Spleen (tissue), 11 donors: ENCODE measurements around the gene CHRNA4. TPM values are rescaled to one million over a fixed set of nuclear protein-coding genes. Genes with fewer than 3 reads are reported as not detected.
A peak's percentile ranks its signal among the peaks of the same experiment; 100 is the strongest.

ENCODE experiments used
- DNase-seq: peaks from one replicate; pipeline ENCODE4 v3.0.0-alpha.2; 2020
- H3K27ac ChIP-seq, 8 donors: fragments of 200-600 bp; sonication (generic) in 7 of 8; 1 replicate in 4 of 8; 2 replicates in 4 of 8; pipeline versions ENCODE4 v1.5.0 to v1.8.0; 2016 to 2021; ENCODE audit warnings: inconsistent platforms in 4 of 8, mild to moderate bottlenecking in 4 of 8, moderate library complexity in 1 of 8
- H3K27me3 ChIP-seq, 7 donors: fragments of 200-600 bp; sonication (generic) in 6 of 7; replicated peaks in 1 of 7; 1 replicate in 4 of 7; 2 replicates in 3 of 7; pipeline versions ENCODE4 v1.5.0 to v1.8.0; 2016 to 2021; ENCODE audit warnings: inconsistent platforms in 3 of 7, mild to moderate bottlenecking in 1 of 7
- H3K36me3 ChIP-seq, 6 donors: fragments of 200-600 bp; sonication (generic) in 5 of 6; 1 replicate in 4 of 6; 2 replicates in 2 of 6; pipeline versions ENCODE4 v1.5.0 to v1.8.0; 2016 to 2021; ENCODE audit warnings: inconsistent platforms in 2 of 6
- H3K4me1 ChIP-seq, 6 donors: fragments of 200-600 bp; sonication (generic) in 5 of 6; 1 replicate in 3 of 6; 2 replicates in 3 of 6; pipeline versions ENCODE4 v1.5.0 to v1.8.0; 2016 to 2021; ENCODE audit warnings: inconsistent platforms in 3 of 6
- H3K4me3 ChIP-seq, 8 donors: fragments of 200-600 bp; sonication (generic) in 7 of 8; 1 replicate in 4 of 8; 2 replicates in 4 of 8; pipeline versions ENCODE4 v1.5.0 to v1.8.0; 2016 to 2021; ENCODE audit warnings: inconsistent platforms in 4 of 8, mild to moderate bottlenecking in 4 of 8, moderate library complexity in 2 of 8
- H3K9me3 ChIP-seq, 8 donors: fragments of 200-600 bp; sonication (generic) in 7 of 8; 1 replicate in 4 of 8; 2 replicates in 4 of 8; pipeline versions ENCODE4 v1.5.0 to v1.8.0; 2016 to 2021; ENCODE audit warnings: inconsistent platforms in 4 of 8
- POLR2A ChIP-seq, 3 donors: fragments of 450-650 bp; IDR thresholded peaks; one replicate each; pipeline ENCODE4 v1.5.1; 2017; ENCODE audit warnings: antibody characterized with exemption in 3 of 3, mild to moderate bottlenecking in 1 of 3
- POLR2AphosphoS5 ChIP-seq, 3 donors: sonication (generic); formaldehyde crosslinking; IDR thresholded peaks; one replicate each; pipeline ENCODE4 v1.5.1; 2017; ENCODE audit warnings: antibody characterized with exemption in 3 of 3
- WGBS, 5 donors: extraction: QIAGEN DNeasy Blood & Tissue Kit in 3 of 5; methylation state at CpG; one replicate each; pipeline versions ENCODE4 v1.1.5 to v1.1.7; 2013 to 2018; 5-methylcytosine and 5-hydroxymethylcytosine counted together
- intact Hi-C: fragments of 100-400 bp; cut with DNase I; formaldehyde crosslinking; loops from one replicate; pipeline ENCODE4 v1.15.0; 2023; ENCODE audit warnings: low total_unique reads
- polyA plus RNA-seq, 3 donors: library from polyadenylated mRNA; stranded (reverse); fragments of 200-250 nt; gene quantifications; one replicate each; pipeline ENCODE4 v1.2.1, GENCODE V29; 2013
- total RNA-seq, 7 donors: library from RNA; depleted of rRNA in 3 of 7; stranded (reverse); fragments of >200 nt in 3 of 7; fragmentation: NEBNext Ultra II Directional in 4 of 7; extraction: Animal tissue kit (Norgen Biotek cat#: 25700) in 4 of 7; gene quantifications; one replicate each; pipeline versions ENCODE4 v1.1.0 to v1.2.1, GENCODE V29; 2016 to 2021
- TF ChIP-seq, protein P1 (sequence below), 11 experiments: fragments of 200-600 bp in 7 of 11; fragments of 450-650 bp in 4 of 11; sonication (generic) in 4 of 11; IDR thresholded peaks in 8 of 11; conservative IDR thresholded peaks in 3 of 11; 1 replicate in 7 of 11; 2 replicates in 4 of 11; pipeline versions ENCODE4 v1.4.0 to v1.8.0; 2016 to 2021; ENCODE audit warnings: antibody characterized with exemption in 11 of 11, inconsistent platforms in 4 of 11, mild to moderate bottlenecking in 1 of 11
- donor health status: healthy with polysubstance abuse.
- donor health status: DM: no; HTN: no; CAD: no; lungs with moderate emphysema.
- donor health status: DM: no; HTN: no; CAD: no.
- donor health status: Bipolar disorder and iron deficiency.
- donor health status: healthy.
- donor health status: DM: no; HTN: no; CAD: no.
- donor health status: DM: yes; HTN: yes; CAD: no.

Gene CHRNA4
- total and polyA plus RNA-seq, 10 donors, result 0.15 to 13.8 (median 1.3) TPM; not detected in 1

DNA sequence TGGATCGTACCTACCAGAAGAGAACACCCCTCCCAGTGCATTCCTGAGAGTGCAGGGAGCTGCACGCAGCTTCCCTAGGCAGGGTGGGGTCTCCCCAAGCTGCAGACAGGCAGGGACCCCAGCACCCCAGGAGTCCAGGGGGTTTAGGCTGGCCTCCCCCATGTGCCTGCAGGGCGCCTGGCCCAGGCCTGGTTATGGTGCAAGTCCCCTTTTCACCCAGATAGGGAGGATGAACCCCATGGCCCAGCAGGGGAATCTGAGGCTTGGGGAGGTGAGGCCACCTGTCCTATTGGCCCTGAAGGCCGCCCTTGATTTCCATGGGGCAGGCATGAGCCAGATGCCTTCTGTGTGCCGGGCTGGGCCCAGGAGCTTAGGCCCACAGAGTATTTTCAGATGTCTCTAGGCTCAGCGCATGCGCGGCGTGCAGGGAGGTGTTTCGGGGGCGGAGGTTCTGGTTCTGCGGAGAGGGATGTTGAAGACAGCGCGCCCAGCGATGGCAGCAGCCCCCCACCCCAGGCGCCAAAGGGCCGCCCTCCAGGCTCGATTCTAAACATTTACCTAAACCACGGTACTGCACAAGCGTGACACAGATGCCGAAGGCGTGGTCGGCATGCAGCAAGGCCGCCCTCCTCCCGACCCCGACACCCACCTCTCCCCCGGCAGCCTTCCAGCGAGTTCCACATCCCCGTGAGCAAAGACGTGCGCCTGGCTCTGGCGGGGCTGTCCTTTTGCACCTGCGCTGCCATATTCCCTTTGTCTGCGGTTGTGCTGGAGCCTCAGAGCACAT lies 38.8 kb downstream of the CHRNA4 start:
- TF ChIP-seq POLR2A (IDR thresholded peaks at IDR 0.05) (no peak), POLR2AphosphoS5 (IDR thresholded peaks at IDR 0.05) (no peak)
- TF ChIP-seq, protein P1, sequence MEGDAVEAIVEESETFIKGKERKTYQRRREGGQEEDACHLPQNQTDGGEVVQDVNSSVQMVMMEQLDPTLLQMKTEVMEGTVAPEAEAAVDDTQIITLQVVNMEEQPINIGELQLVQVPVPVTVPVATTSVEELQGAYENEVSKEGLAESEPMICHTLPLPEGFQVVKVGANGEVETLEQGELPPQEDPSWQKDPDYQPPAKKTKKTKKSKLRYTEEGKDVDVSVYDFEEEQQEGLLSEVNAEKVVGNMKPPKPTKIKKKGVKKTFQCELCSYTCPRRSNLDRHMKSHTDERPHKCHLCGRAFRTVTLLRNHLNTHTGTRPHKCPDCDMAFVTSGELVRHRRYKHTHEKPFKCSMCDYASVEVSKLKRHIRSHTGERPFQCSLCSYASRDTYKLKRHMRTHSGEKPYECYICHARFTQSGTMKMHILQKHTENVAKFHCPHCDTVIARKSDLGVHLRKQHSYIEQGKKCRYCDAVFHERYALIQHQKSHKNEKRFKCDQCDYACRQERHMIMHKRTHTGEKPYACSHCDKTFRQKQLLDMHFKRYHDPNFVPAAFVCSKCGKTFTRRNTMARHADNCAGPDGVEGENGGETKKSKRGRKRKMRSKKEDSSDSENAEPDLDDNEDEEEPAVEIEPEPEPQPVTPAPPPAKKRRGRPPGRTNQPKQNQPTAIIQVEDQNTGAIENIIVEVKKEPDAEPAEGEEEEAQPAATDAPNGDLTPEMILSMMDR (IDR thresholded peaks at IDR 0.05 in 8 of 11, conservative IDR thresholded peaks at IDR 0.05 in 3 of 11), result no peak
- DNase-seq, result peak; percentile 65
- H3K4me1 ChIP-seq, result peaks cover 0 to 46% (median 13%) of the 10 kb centered on the region in 6 donors
- no peak overlapping the region for H3K27ac ChIP-seq
- H3K9me3 ChIP-seq, result peaks cover 0 to 12% (median 10%) of the 10 kb centered on the region in 8 donors
- H3K4me3 ChIP-seq, result no peak overlapping the region
- intact Hi-C loops, result no loop called here
- H3K27me3 ChIP-seq, result peaks cover 0 to 50% (median 7%) of the 10 kb centered on the region in 7 donors
- H3K36me3 ChIP-seq, result no peaks in the 10 kb centered on the region
- 69 to 91% (median 77%) methylated on average over 29 to 34 of the region's 34 CpGs for WGBS, 5 donors

- peak; percentile 72 for DNase-seq
- intact Hi-C loops, result no loop called here
- H3K4me3 ChIP-seq, result no peak overlapping the region
- no peak overlapping the region for H3K27ac ChIP-seq
- peaks cover 0 to 2% (median under 1%) of the 10 kb centered on the region in 8 donors for H3K9me3 ChIP-seq
- WGBS, 5 donors, result 49 to 63% (median 57%) methylated on average over 10 to 20 of the region's 20 CpGs
- TF ChIP-seq POLR2A (IDR thresholded peaks at IDR 0.05), result no peak
- peak in 1 of 3 donors; percentile 19 for TF ChIP-seq POLR2AphosphoS5 (IDR thresholded peaks at IDR 0.05)
- TF ChIP-seq, protein P1 (IDR thresholded peaks at IDR 0.05 in 8 of 11, conservative IDR thresholded peaks at IDR 0.05 in 3 of 11), result no peak
- peaks cover 0 to 54% (median 7%) of the 10 kb centered on the region in 7 donors for H3K27me3 ChIP-seq
- no peaks in the 10 kb centered on the region for H3K36me3 ChIP-seq
- peaks cover 0 to 44% (median 13%) of the 10 kb centered on the region in 6 donors for H3K4me1 ChIP-seq
Observed at GRCh38 chr20:63321148-63321831, 39.9 kb downstream of the CHRNA4 start.

DNA sequence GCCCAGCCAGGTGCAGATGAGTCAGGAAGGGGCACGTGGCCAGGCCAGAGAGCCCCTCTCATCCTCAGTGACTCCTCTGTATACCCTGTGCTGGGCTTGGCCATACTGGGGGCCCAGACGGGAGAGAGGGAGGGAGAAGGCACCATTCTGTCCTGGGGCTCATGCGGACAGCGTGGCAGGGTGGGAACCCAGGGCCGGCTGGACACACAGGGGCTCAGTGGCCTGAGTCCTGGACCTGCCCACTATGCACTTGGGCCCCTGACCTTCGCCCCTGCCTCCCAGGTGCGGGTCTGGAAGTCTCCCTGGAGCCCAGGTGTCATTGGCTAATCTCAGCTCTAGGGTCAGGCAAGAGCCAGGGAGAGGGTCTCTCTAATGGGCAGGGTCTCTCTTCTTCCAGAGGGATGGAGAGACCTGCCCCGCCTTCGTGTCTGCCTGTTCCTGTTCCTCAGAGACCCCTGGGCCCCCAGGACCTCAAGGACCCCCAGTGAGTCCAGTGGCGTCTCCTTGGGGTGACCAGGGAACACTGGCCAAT lies 40.5 kb downstream of the CHRNA4 start:
- WGBS, 5 donors, result 61 to 76% (median 73%) methylated on average over 6 to 10 of the region's 10 CpGs
- H3K4me3 ChIP-seq, result no peak overlapping the region
- intact Hi-C loops, result no loop called here
- peaks cover 0 to 60% (median 7%) of the 10 kb centered on the region in 7 donors for H3K27me3 ChIP-seq
- TF ChIP-seq POLR2AphosphoS5 (IDR thresholded peaks at IDR 0.05), result no peak
- no peak for TF ChIP-seq POLR2A (IDR thresholded peaks at IDR 0.05)
- TF ChIP-seq, protein P1 (IDR thresholded peaks at IDR 0.05 in 8 of 11, conservative IDR thresholded peaks at IDR 0.05 in 3 of 11), result no peak
- H3K27ac ChIP-seq, result no peak overlapping the region
- H3K36me3 ChIP-seq, result no peaks in the 10 kb centered on the region
- peaks cover 0 to 44% (median 9%) of the 10 kb centered on the region in 6 donors for H3K4me1 ChIP-seq
- H3K9me3 ChIP-seq, result no peaks in the 10 kb centered on the region
- no peak for DNase-seq
